ENCODE data around the gene IGF1R. TPM values are rescaled to one million over a fixed set of nuclear protein-coding genes. Genes with fewer than 3 reads are reported as not detected.

IGF1R gene
- total and polyA plus RNA-seq, 2 of the 8 experiments (the other 6 are each of a cell fraction or from before 2014, with no cell fraction given), result 32.9 to 109 TPM

Small RNA genes within 50 kb of the gene (microRNA-seq; reads per million reads assigned to microRNA genes)
- 0 to 0.20 reads per million in 2 experiments for gene MIR4714 (ENCODE audit: borderline microRNAs expressed in 2 of 2, borderline number of aligned reads in 2 of 2, borderline replicate concordance in 1 of 2)

Small RNA genes within 50 kb of the gene (small RNA-seq; reads per million reads assigned to genes)
- 0.69 reads per million for gene MIR4714 (ENCODE audit: insufficient read depth)
